Measurements from ENCODE around the gene G3BP2.

DNA sequence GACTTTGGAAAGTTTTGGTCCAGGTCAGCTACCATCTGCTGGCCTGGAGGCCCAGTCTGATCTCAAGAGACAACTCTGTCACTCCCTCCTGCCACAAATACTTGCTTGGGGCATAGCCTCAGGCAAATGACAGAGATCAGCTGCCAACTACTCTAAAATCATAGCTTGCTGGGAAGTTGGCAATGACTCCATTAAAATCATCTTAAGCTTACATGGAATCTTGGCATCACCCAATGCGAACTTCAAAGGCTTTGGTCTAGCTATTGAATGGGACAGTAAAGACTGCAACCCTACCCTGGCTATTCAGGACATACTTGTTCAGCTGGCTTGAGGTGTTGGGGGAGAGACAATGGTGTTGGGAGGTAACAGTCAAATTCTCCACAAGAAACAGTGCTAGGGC is 44.2 kb upstream of the G3BP2 start:
- TF ChIP-seq, protein P1, sequence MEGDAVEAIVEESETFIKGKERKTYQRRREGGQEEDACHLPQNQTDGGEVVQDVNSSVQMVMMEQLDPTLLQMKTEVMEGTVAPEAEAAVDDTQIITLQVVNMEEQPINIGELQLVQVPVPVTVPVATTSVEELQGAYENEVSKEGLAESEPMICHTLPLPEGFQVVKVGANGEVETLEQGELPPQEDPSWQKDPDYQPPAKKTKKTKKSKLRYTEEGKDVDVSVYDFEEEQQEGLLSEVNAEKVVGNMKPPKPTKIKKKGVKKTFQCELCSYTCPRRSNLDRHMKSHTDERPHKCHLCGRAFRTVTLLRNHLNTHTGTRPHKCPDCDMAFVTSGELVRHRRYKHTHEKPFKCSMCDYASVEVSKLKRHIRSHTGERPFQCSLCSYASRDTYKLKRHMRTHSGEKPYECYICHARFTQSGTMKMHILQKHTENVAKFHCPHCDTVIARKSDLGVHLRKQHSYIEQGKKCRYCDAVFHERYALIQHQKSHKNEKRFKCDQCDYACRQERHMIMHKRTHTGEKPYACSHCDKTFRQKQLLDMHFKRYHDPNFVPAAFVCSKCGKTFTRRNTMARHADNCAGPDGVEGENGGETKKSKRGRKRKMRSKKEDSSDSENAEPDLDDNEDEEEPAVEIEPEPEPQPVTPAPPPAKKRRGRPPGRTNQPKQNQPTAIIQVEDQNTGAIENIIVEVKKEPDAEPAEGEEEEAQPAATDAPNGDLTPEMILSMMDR (IDR thresholded peaks at IDR 0.05): no peak
- TF ChIP-seq POLR2A (IDR thresholded peaks at IDR 0.05) (no peak), EP300 (IDR thresholded peaks at IDR 0.05) (no peak)
